H7 (cell line): ENCODE data around the gene NLGN4Y. TPM values are rescaled to one million over a fixed set of nuclear protein-coding genes. Genes with fewer than 3 reads are reported as not detected.

Experiments
- DNase-seq: peaks from one replicate; pipeline ENCODE4 v3.0.0; 2012
- H3K27me3 ChIP-seq: 2 replicates; pipeline ENCODE4 v1.6.0; 2011; ENCODE audit warnings: mild to moderate bottlenecking, low read length; ENCODE audit not compliant: control insufficient read depth, insufficient read depth
- H3K36me3 ChIP-seq: replicated peaks from 2 replicates; pipeline ENCODE4 v1.5.1; 2011; ENCODE audit warnings: low read length; ENCODE audit not compliant: control insufficient read depth, insufficient read depth
- H3K4me3 ChIP-seq: 2 replicates; pipeline ENCODE4 v1.5.1; 2011; ENCODE audit warnings: low read depth, mild to moderate bottlenecking, control low read depth, low read length, moderate library complexity; ENCODE audit not compliant: insufficient read depth
- total RNA-seq: library from RNA; depleted of rRNA; stranded (reverse); fragments of >200 nt; shearing (Covaris generic); gene quantifications from 2 replicates; pipeline ENCODE4 v1.2.3, GENCODE V29; 2014

The NLGN4Y gene
- total RNA-seq, 1 experiment from 2014 or later = not detected

GRCh38 chrY:14778208-14778607 is 253.9 kb downstream of the NLGN4Y start:
- Histone ChIP-seq H3K4me3 (no peak overlapping the region), H3K36me3 (no peaks in the 10 kb centered on the region), H3K27me3 (no peaks in the 10 kb centered on the region)
- DNase-seq = no peak

- DNase-seq = no peak
- Histone ChIP-seq H3K36me3 (no peaks in the 10 kb centered on the region), H3K27me3 (no peaks in the 10 kb centered on the region), H3K4me3 (no peak overlapping the region)
These were observed 268.8 kb downstream of the NLGN4Y start for GRCh38 chrY:14793104-14793503.

- Histone ChIP-seq H3K27me3 (no peaks in the 10 kb centered on the region), H3K4me3 (no peak overlapping the region), H3K36me3 (no peaks in the 10 kb centered on the region)
- DNase-seq = no peak
These were observed 269.3 kb downstream of the NLGN4Y start for GRCh38 chrY:14793674-14794073.

- Histone ChIP-seq H3K36me3 (no peaks in the 10 kb centered on the region), H3K4me3 (no peak overlapping the region), H3K27me3 (no peaks in the 10 kb centered on the region)
- no peak for DNase-seq
These were observed 273.7 kb downstream of the NLGN4Y start for GRCh38 chrY:14798010-14798409.

GRCh38 chrY:14801096-14801495 is 276.8 kb downstream of the NLGN4Y start:
- DNase-seq = no peak
- H3K4me3 ChIP-seq = no peak overlapping the region
- no peaks in the 10 kb centered on the region for H3K36me3 ChIP-seq
- H3K27me3 ChIP-seq = no peaks in the 10 kb centered on the region

- no peak for DNase-seq
- no peaks in the 10 kb centered on the region for H3K27me3 ChIP-seq
- H3K36me3 ChIP-seq = no peaks in the 10 kb centered on the region
- H3K4me3 ChIP-seq = no peak overlapping the region
These were observed 277.8 kb downstream of the NLGN4Y start for GRCh38 chrY:14802125-14802524.

GRCh38 chrY:14804041-14804440 is 279.7 kb downstream of the NLGN4Y start:
- Histone ChIP-seq H3K4me3 (no peak overlapping the region), H3K27me3 (no peaks in the 10 kb centered on the region), H3K36me3 (no peaks in the 10 kb centered on the region)
- DNase-seq = no peak

GRCh38 chrY:14818452-14818851 is 294.1 kb downstream of the NLGN4Y start:
- Histone ChIP-seq H3K27me3 (no peaks in the 10 kb centered on the region), H3K36me3 (no peaks in the 10 kb centered on the region), H3K4me3 (no peak overlapping the region)
- DNase-seq = no peak

GRCh38 chrY:14822201-14822600 is 297.9 kb downstream of the NLGN4Y start:
- H3K36me3 ChIP-seq = no peaks in the 10 kb centered on the region
- no peak for DNase-seq
- no peak overlapping the region for H3K4me3 ChIP-seq

GRCh38 chrY:14822906-14823305 is 298.6 kb downstream of the NLGN4Y start:
- no peak overlapping the region for H3K4me3 ChIP-seq
- no peaks in the 10 kb centered on the region for H3K36me3 ChIP-seq
- no peaks in the 10 kb centered on the region for H3K27me3 ChIP-seq
- no peak for DNase-seq

More at GRCh38 chrY:14822201-14822600, 297.9 kb downstream of the NLGN4Y start:
- no peaks in the 10 kb centered on the region for H3K27me3 ChIP-seq

- no peaks in the 10 kb centered on the region for H3K27me3 ChIP-seq
- no peak overlapping the region for H3K4me3 ChIP-seq
- no peaks in the 10 kb centered on the region for H3K36me3 ChIP-seq
- DNase-seq = no peak
These were observed 300.3 kb downstream of the NLGN4Y start for GRCh38 chrY:14824583-14824982.

GRCh38 chrY:14825728-14826127 is 301.4 kb downstream of the NLGN4Y start:
- DNase-seq = no peak
- no peak overlapping the region for H3K4me3 ChIP-seq
- H3K36me3 ChIP-seq = no peaks in the 10 kb centered on the region
- no peaks in the 10 kb centered on the region for H3K27me3 ChIP-seq

- DNase-seq = no peak
- H3K4me3 ChIP-seq = no peak overlapping the region
- no peaks in the 10 kb centered on the region for H3K36me3 ChIP-seq
- no peaks in the 10 kb centered on the region for H3K27me3 ChIP-seq
These were observed 304.2 kb downstream of the NLGN4Y start for GRCh38 chrY:14828531-14828930.

GRCh38 chrY:14829366-14829885 is 305.1 kb downstream of the NLGN4Y start:
- DNase-seq = no peak
- Histone ChIP-seq H3K36me3 (no peaks in the 10 kb centered on the region), H3K27me3 (no peaks in the 10 kb centered on the region), H3K4me3 (no peak overlapping the region)

GRCh38 chrY:14834103-14835060 is 310.1 kb downstream of the NLGN4Y start:
- DNase-seq = no peak

More at GRCh38 chrY:14834103-14835060, 310.1 kb downstream of the NLGN4Y start:
- Histone ChIP-seq H3K36me3 (no peaks in the 10 kb centered on the region), H3K27me3 (no peaks in the 10 kb centered on the region), H3K4me3 (no peak overlapping the region)
